ENCODE results near the gene SLC6A5. TPM values are rescaled to one million over a fixed set of nuclear protein-coding genes. Genes with fewer than 3 reads are reported as not detected.
"Not testable (repeated sequence)": the region's sequence is repeated elsewhere in the genome, so short reads cannot be mapped to it uniquely, and the experiment has no call there.

The SLC6A5 gene
- total RNA-seq (not detected), polyA plus RNA-seq (not detected), total RNA-seq (not detected)

GRCh38 chr11:20599221-20600019 lies at the start of gene SLC6A5:
TSS of gene SLC6A5 (plus strand) at chr11:20599608. CDS start at chr11:20599673, 65 bp downstream.
- ATAC-seq (no peak), DNase-seq (peak in 1 of 9 donors; percentile 38)
- H3K27me3 ChIP-seq (ENCODE audit: control insufficient read depth in 2 of 2, insufficient read depth in 2 of 2, low read length in 2 of 2): peaks cover 0 to 7% of the 10 kb centered on the region in 2 donors
- Mint-ChIP-seq H3K36me3 (peaks cover 0 to 17% (median 4%) of the 10 kb centered on the region in 5 donors), H3K9me3 (peaks cover 0 to 30% (median 7%) of the 10 kb centered on the region in 11 donors), H3K4me1 (peaks cover 0 to 13% (median 8%) of the 10 kb centered on the region in 7 donors), H3K27me3 (peaks cover 82 to 96% (median 90%) of the 10 kb centered on the region in 5 donors), H3K27ac (peak within 1 kb of the TSS in 1 of 9 donors; percentile 50), H3K4me3 (peak within 1 kb of the TSS in 1 of 10 donors; percentile 44)
- no peaks in the 10 kb centered on the region for H3K36me3 ChIP-seq (ENCODE audit: control insufficient read depth in 2 of 3, insufficient read depth in 3 of 3, low read length in 3 of 3)
- ChIA-PET CTCF (no interaction called here), POLR2A (no interaction called here)
- no peak within 1 kb of the TSS for H3K4me3 ChIP-seq (ENCODE audit: low read length)
- no peaks in the 10 kb centered on the region for H3K4me1 ChIP-seq (ENCODE audit: control insufficient read depth in 2 of 2, insufficient read depth in 2 of 2, low read length in 2 of 2)
- intact Hi-C loops (cut with micrococcal nuclease): loop anchor here in 1 of 2 donors (1.0 kb wide), 1 partner anchor 436 kb away; no protein-coding TSS in a partner anchor
- H3K9me3 ChIP-seq (ENCODE audit: control insufficient read depth in 2 of 3, low read length in 3 of 3): no peaks in the 10 kb centered on the region
- no peak within 1 kb of the TSS for H3K27ac ChIP-seq (ENCODE audit: low read depth, low read length)

GRCh38 chr11:20551096-20551495 lies 48.3 kb upstream of the SLC6A5 start:
- no peak for ATAC-seq

GRCh38 chr11:20555783-20556182 lies 43.6 kb upstream of the SLC6A5 start:
- CTCF ChIA-PET: no interaction called here

More at GRCh38 chr11:20551096-20551495, 48.3 kb upstream of the SLC6A5 start:
- Mint-ChIP-seq H3K4me1 (peaks cover 0 to 2% (median 0%) of the 10 kb centered on the region in 7 donors), H3K36me3 (peaks cover 0 to under 1% (median 0%) of the 10 kb centered on the region in 5 donors), H3K4me3 (no peak overlapping the region), H3K27ac (no peak overlapping the region), H3K27me3 (peaks cover 0 to 12% (median 9%) of the 10 kb centered on the region in 5 donors), H3K9me3 (peaks cover 0 to 6% (median 1%) of the 10 kb centered on the region in 11 donors)
- no peaks in the 10 kb centered on the region for H3K9me3 ChIP-seq (ENCODE audit: control insufficient read depth in 2 of 3, low read length in 3 of 3)
- no peaks in the 10 kb centered on the region for H3K4me1 ChIP-seq (ENCODE audit: control insufficient read depth in 2 of 2, insufficient read depth in 2 of 2, low read length in 2 of 2)
- no peak for DNase-seq
- no peak overlapping the region for H3K4me3 ChIP-seq (ENCODE audit: low read length)
- H3K27me3 ChIP-seq (ENCODE audit: control insufficient read depth in 2 of 2, insufficient read depth in 2 of 2, low read length in 2 of 2): no peaks in the 10 kb centered on the region
- H3K36me3 ChIP-seq (ENCODE audit: control insufficient read depth in 2 of 3, insufficient read depth in 3 of 3, low read length in 3 of 3): no peaks in the 10 kb centered on the region
- no peak overlapping the region for H3K27ac ChIP-seq (ENCODE audit: low read depth, low read length)
- intact Hi-C loops (cut with micrococcal nuclease): no loop called here
- ChIA-PET CTCF (no interaction called here), POLR2A (no interaction called here)

GRCh38 chr11:20556396-20556795 lies 43.0 kb upstream of the SLC6A5 start:
- CTCF ChIA-PET; H3K27ac ChIP-seq (ENCODE audit: low read depth, low read length); DNase-seq; H3K4me3 Mint-ChIP-seq; H3K9me3 ChIP-seq (ENCODE audit: control insufficient read depth in 2 of 3, low read length in 3 of 3); H3K27ac Mint-ChIP-seq; ATAC-seq; H3K36me3 Mint-ChIP-seq; H3K4me1 ChIP-seq (ENCODE audit: control insufficient read depth in 2 of 2, insufficient read depth in 2 of 2, low read length in 2 of 2); POLR2A ChIA-PET; H3K4me1 Mint-ChIP-seq; H3K36me3 ChIP-seq (ENCODE audit: control insufficient read depth in 2 of 3, insufficient read depth in 3 of 3, low read length in 3 of 3); intact Hi-C loops (cut with micrococcal nuclease); H3K27me3 ChIP-seq (ENCODE audit: control insufficient read depth in 2 of 2, insufficient read depth in 2 of 2, low read length in 2 of 2); H3K4me3 ChIP-seq (ENCODE audit: low read length): not testable (repeated sequence)
- Mint-ChIP-seq H3K27me3 (peaks cover under 1 to 20% (median 11%) of the 10 kb centered on the region in 5 donors), H3K9me3 (peaks cover 2 to 14% (median 9%) of the 10 kb centered on the region in 11 donors)

More at GRCh38 chr11:20555783-20556182, 43.6 kb upstream of the SLC6A5 start:
- Mint-ChIP-seq H3K9me3 (peaks cover 2 to 14% (median 9%) of the 10 kb centered on the region in 11 donors), H3K36me3 (peaks cover 0 to 5% (median 0%) of the 10 kb centered on the region in 5 donors), H3K27me3 (peaks cover 0 to 20% (median 12%) of the 10 kb centered on the region in 5 donors), H3K4me3 (no peak overlapping the region), H3K4me1 (peaks cover 0 to 2% (median 0%) of the 10 kb centered on the region in 7 donors), H3K27ac (no peak overlapping the region)
- Histone ChIP-seq H3K9me3 (ENCODE audit: control insufficient read depth in 2 of 3, low read length in 3 of 3) (no peaks in the 10 kb centered on the region), H3K36me3 (ENCODE audit: control insufficient read depth in 2 of 3, insufficient read depth in 3 of 3, low read length in 3 of 3) (no peaks in the 10 kb centered on the region), H3K4me3 (ENCODE audit: low read length) (no peak overlapping the region), H3K27me3 (ENCODE audit: control insufficient read depth in 2 of 2, insufficient read depth in 2 of 2, low read length in 2 of 2) (no peaks in the 10 kb centered on the region), H3K4me1 (ENCODE audit: control insufficient read depth in 2 of 2, insufficient read depth in 2 of 2, low read length in 2 of 2) (no peaks in the 10 kb centered on the region), H3K27ac (ENCODE audit: low read depth, low read length) (no peak overlapping the region)
- DNase-seq: no peak
- POLR2A ChIA-PET: no interaction called here
- intact Hi-C loops (cut with micrococcal nuclease): no loop called here
- ATAC-seq: no peak

GRCh38 chr11:20558741-20559140 lies 40.7 kb upstream of the SLC6A5 start:
- Mint-ChIP-seq H3K9me3 (peaks cover 2 to 14% (median 9%) of the 10 kb centered on the region in 11 donors), H3K27me3 (peaks cover 2 to 26% (median 16%) of the 10 kb centered on the region in 5 donors), H3K27ac (no peak overlapping the region), H3K4me1 (peaks cover 0 to 2% (median 0%) of the 10 kb centered on the region in 7 donors), H3K4me3 (no peak overlapping the region), H3K36me3 (peaks cover 0 to 5% (median 0%) of the 10 kb centered on the region in 5 donors)
- POLR2A ChIA-PET: no interaction called here
- intact Hi-C loops (cut with micrococcal nuclease): no loop called here
- no peaks in the 10 kb centered on the region for H3K4me1 ChIP-seq (ENCODE audit: control insufficient read depth in 2 of 2, insufficient read depth in 2 of 2, low read length in 2 of 2)
- no peak overlapping the region for H3K4me3 ChIP-seq (ENCODE audit: low read length)
- H3K9me3 ChIP-seq (ENCODE audit: control insufficient read depth in 2 of 3, low read length in 3 of 3): no peaks in the 10 kb centered on the region
- H3K27me3 ChIP-seq (ENCODE audit: control insufficient read depth in 2 of 2, insufficient read depth in 2 of 2, low read length in 2 of 2): no peaks in the 10 kb centered on the region
- ATAC-seq (no peak), DNase-seq (no peak)
- no peaks in the 10 kb centered on the region for H3K36me3 ChIP-seq (ENCODE audit: control insufficient read depth in 2 of 3, insufficient read depth in 3 of 3, low read length in 3 of 3)
- no peak overlapping the region for H3K27ac ChIP-seq (ENCODE audit: low read depth, low read length)
- CTCF ChIA-PET: no interaction called here

- Histone ChIP-seq H3K27ac (ENCODE audit: low read depth, low read length) (no peak overlapping the region), H3K27me3 (ENCODE audit: control insufficient read depth in 2 of 2, insufficient read depth in 2 of 2, low read length in 2 of 2) (no peaks in the 10 kb centered on the region), H3K4me1 (ENCODE audit: control insufficient read depth in 2 of 2, insufficient read depth in 2 of 2, low read length in 2 of 2) (no peaks in the 10 kb centered on the region), H3K36me3 (ENCODE audit: control insufficient read depth in 2 of 3, insufficient read depth in 3 of 3, low read length in 3 of 3) (no peaks in the 10 kb centered on the region), H3K4me3 (ENCODE audit: low read length) (no peak overlapping the region), H3K9me3 (ENCODE audit: control insufficient read depth in 2 of 3, low read length in 3 of 3) (no peaks in the 10 kb centered on the region)
- ATAC-seq (no peak), DNase-seq (no peak)
- Mint-ChIP-seq H3K9me3 (peaks cover 0 to 14% (median 9%) of the 10 kb centered on the region in 11 donors), H3K4me3 (no peak overlapping the region), H3K27me3 (peaks cover 2 to 27% (median 16%) of the 10 kb centered on the region in 5 donors), H3K36me3 (peaks cover 0 to 5% (median 0%) of the 10 kb centered on the region in 5 donors), H3K27ac (no peak overlapping the region), H3K4me1 (no peaks in the 10 kb centered on the region)
- intact Hi-C loops (cut with micrococcal nuclease): no loop called here
- POLR2A ChIA-PET: no interaction called here
- CTCF ChIA-PET: no interaction called here
These were observed 39.7 kb upstream of the SLC6A5 start for GRCh38 chr11:20559523-20560300.

Measured in naive thymus-derived CD4-positive, alpha-beta T cell (primary cell).